CD4-positive, alpha-beta T cell treated with Interferon gamma for 1 hour (primary cell): Measurements from ENCODE around the gene OR9A2.
"Not testable (repeated sequence)": the region's sequence is repeated elsewhere in the genome, so short reads cannot be mapped to it uniquely, and the experiment has no call there.

ENCODE experiments used
- DNase-seq: peaks from one replicate; pipeline ENCODE4 v3.0.0-alpha.2; 2020

OR9A2 gene

GRCh38 chr7:143016996-143017395 is 9.9 kb downstream of the OR9A2 start:
- no peak for DNase-seq

- DNase-seq = no peak
These were observed 10.9 kb downstream of the OR9A2 start for GRCh38 chr7:143015926-143016490.

DNA sequence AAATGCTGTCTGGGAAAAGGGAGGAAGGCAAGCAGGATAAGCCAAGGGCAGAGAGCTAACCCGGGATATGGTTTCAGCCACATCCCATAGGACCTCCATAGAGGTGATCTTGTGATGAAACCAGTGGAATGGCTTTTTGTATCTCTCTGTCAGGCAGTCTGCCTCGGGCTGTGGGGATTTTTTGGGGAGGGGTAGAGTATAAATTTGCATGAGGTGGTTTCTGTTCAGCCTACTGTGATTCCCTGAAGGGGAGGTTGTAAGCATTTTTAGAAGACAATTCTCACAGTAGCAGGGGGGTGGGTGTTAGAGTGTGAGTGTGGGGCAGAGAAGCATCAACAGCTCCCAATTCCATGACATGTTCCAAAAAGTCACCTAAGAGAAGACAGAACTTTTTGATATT is 11.8 kb downstream of the OR9A2 start:
- DNase-seq = no peak

GRCh38 chr7:143013893-143014292 is 13.0 kb downstream of the OR9A2 start:
- DNase-seq = no peak

DNA sequence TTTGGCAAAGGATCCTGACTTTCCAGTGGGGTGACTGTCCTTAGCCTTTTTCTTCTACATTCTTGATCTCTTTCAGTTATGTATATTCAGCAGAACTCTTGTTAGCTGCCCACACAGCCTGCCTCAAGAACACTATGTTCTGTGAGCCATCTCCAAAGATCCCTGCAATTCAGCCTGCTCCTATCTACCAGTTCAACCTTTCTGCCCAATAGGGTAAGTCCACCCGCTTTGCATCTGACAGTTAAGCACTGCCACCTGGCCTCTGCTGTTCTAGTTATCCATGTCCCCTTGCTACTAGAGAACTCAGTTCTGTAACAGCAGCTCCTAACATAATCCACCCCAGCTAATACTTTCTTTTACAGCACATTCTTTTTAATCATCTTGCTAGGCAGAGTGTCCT is 13.5 kb downstream of the OR9A2 start:
- DNase-seq = no peak

- no peak for DNase-seq
These were observed 14.5 kb downstream of the OR9A2 start for GRCh38 chr7:143012409-143012808.

- no peak for DNase-seq
These were observed 14.9 kb downstream of the OR9A2 start for GRCh38 chr7:143012001-143012400.

- DNase-seq = peak; percentile 76
These were observed 18.7 kb downstream of the OR9A2 start for GRCh38 chr7:143008007-143008901.

GRCh38 chr7:143005632-143006260 is 21.2 kb downstream of the OR9A2 start:
- no peak for DNase-seq

DNA sequence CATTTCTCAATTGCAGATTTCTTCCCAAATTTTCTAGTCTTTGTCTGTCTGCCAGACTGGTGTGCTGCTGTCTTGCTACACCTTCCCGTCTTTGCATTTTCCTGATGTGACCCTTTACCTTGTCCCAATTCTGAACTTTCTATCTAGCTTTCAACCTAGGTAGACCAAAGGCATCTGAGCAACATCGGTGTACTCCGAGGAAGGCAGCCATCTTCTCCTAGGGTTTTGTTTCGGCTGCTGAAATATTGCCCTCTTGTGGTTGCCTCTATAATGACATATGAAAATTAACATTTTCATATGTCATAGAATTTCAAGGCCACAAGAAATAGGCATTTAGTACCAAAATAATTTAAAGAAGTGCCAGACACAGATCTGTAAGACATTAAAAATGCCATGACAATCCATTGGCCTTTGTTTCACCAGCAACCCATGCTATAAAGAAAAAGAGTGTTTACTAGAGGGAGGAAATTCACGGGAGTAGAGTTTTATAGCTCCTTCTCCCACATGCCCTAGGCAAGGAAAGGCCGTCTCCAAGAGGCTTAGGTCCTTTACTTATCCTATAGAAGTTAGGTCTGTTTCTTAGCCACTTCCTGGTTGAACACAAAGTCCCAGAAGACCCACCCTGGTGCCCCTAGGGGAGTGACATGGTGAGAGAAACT is 23.4 kb downstream of the OR9A2 start:
- DNase-seq = peak; percentile 28

GRCh38 chr7:143002898-143003297 is 24.0 kb downstream of the OR9A2 start:
- no peak for DNase-seq

DNA sequence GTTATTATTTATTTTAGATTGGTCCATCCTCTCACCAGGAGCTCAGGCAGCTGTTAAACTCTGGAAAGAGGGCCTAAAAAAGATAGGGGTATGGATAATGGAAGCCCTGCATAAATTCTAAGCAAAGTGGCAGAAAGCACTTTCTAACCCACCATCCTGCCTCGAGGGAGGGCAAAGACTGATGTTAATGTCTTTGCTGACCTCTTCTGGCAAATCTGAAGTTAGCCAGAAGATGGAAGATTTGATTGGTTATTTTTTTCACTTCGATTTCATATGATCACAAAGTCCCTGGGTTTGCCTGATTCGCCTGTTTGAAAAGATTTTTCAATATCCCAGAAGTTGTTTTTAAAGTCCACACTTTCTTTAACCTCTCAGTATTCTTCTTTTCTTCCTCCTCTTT is 24.8 kb downstream of the OR9A2 start:
- DNase-seq = no peak

GRCh38 chr7:143000648-143001047 is 26.3 kb downstream of the OR9A2 start:
- no peak for DNase-seq

- no peak for DNase-seq
These were observed 27.1 kb downstream of the OR9A2 start for GRCh38 chr7:142999793-143000192.

DNA sequence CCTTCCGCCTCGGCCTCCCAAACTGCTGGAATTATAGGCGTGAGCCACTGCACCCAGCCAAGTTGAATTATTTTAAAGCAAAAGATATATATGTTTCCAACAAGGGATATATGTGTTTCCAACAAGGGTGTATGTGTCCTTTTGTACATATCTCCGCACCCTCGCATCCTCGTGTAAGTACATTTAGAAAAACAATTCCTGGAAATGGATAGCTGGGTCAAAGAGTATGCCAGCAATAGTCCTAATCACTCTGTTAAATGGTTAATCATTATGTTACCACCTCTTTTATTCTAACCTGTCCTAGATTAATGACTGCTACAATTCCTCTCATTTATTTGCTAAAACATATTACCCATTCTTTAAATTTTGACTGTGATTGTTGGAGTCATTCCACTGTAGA is 28.0 kb downstream of the OR9A2 start:
- no peak for DNase-seq

DNA sequence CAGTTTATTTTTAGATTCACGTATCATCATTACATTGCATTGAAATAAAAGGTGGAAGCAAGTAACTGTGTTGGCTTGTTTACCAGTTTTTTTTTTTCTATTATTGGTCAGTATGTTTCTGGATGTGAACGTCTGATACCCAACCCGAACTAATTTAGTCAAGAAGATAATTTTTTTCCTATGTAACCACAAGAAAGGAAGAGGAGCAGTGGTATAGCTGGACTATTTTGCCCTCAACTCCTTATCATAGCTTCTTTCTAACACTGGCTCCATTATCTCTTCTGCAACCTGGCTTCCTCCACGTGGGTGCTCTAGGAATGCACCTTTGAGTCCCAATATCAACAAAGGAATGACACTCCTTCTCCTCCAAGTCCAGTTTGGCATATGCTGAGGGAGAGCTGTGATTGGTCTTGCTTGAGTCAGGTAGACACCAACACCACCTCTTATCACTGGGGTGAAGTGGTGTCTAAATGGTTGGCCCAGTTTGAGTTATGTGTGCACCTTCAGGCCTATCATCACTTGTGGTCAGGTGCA is 29.4 kb downstream of the OR9A2 start:
- no peak for DNase-seq

DNA sequence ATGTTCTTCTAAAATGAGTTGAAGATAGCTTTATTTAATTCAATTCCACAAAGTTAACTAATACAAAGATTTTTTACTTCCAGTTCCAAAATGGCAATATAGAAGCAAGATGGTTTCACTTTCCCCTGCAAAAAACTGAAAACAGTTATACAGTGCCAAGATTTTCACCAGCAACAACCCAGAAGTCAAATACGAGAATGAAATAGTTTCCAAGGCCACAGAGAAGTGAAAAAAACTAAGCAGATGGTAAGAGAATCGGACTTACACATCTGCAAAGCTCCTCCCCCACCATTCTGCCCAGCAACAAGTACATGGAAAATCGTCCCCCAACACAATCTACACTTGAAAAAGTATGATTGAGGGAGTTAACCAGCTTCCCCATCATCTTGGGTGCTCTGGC is 34.5 kb downstream of the OR9A2 start:
- no peak for DNase-seq

- no peak for DNase-seq
These were observed 42.6 kb downstream of the OR9A2 start for GRCh38 chr7:142984297-142984696.

DNA sequence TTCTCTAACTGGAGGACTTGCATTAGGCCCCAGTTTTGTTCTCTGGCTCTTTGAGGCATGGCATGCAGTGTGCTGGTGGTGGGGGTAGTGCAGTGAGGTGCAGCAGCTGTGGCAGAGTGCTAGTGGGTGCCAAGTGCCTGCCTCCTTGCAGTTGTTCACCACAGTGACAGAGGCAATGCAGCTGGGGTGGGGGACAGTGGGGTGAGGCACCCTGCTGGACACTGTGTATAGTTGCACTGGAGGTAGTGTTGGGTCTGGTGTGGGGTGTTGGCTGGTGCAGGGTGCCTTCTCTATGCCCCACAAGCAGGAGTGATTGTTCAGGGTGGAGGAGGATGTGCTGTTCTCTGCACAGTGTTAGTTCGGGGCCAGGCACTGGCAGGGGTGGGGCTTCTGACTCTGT is 43.1 kb downstream of the OR9A2 start:
- DNase-seq = no peak

DNA sequence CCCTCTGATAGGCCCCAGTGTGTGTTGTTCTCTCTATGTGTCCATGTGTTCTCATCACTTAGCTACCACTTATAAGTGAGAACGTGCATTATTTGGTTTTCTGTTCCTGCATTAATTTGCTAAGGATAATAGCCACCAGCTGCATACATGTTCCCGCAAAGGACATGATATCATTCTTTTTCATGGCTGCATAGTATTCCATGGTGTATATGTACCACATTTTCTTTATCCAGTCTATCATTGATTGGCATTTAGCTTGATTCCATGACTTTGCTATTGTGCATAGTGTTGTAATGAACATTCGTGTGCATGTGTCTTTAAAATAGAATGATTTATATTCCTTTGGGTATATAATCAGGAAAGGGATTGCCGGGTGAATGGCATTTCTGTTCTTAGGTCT is 48.5 kb downstream of the OR9A2 start:
- DNase-seq = not testable (repeated sequence)
